ENCODE data around the gene SPPL3. TPM values are rescaled to one million over a fixed set of nuclear protein-coding genes. Genes with fewer than 3 reads are reported as not detected.
A peak's percentile ranks its signal among the peaks of the same experiment; 100 is the strongest.

Gene SPPL3
- total RNA-seq, 2 experiments from 2014 or later, result 29.5 to 48.2 TPM

GRCh38 chr12:120892265-120892664 lies 11.9 kb downstream of the SPPL3 start:
- DNase-seq (no peak), ATAC-seq (peak; percentile 74)
- peaks cover 54% of the 10 kb centered on the region for H3K4me1 Mint-ChIP-seq
- peaks cover 13% of the 10 kb centered on the region for H3K36me3 Mint-ChIP-seq (ENCODE audit: low read depth)
- intact Hi-C loops (cut with DNase I, micrococcal nuclease), result loop anchor here in 1 of 2 experiments (5.0 kb wide), 1 partner anchor 35 kb away; no protein-coding TSS in a partner anchor
- no peaks in the 10 kb centered on the region for H3K9me3 Mint-ChIP-seq (ENCODE audit: low read depth)
- ChIA-PET CTCF (interaction anchor here (0.6 to 1.4 kb wide), 2 partner anchors 35 to 47 kb away, joined by 3 to 4 read pairs; no protein-coding TSS in a partner anchor), POLR2A (no interaction called here)
- H3K27ac Mint-ChIP-seq, result peak overlapping the region; percentile 26
- no peaks in the 10 kb centered on the region for H3K27me3 Mint-ChIP-seq
- no peak overlapping the region for H3K4me3 Mint-ChIP-seq

- H3K4me3 Mint-ChIP-seq, result no peak overlapping the region
- H3K4me1 Mint-ChIP-seq, result peaks cover 55% of the 10 kb centered on the region
- intact Hi-C loops (cut with DNase I, micrococcal nuclease), result loop anchor here in 1 of 2 experiments (5.0 kb wide), 1 partner anchor 34 kb away; no protein-coding TSS in a partner anchor
- peak overlapping the region; percentile 24 for H3K27ac Mint-ChIP-seq
- DNase-seq, result no peak
- H3K9me3 Mint-ChIP-seq (ENCODE audit: low read depth), result no peaks in the 10 kb centered on the region
- H3K36me3 Mint-ChIP-seq (ENCODE audit: low read depth), result peaks cover 12% of the 10 kb centered on the region
- CTCF ChIA-PET, result interaction anchor here (0.6 to 1.4 kb wide), 8 partner anchors 11 to 778 kb away, joined by 3 to 7 read pairs (median 4); no protein-coding TSS in a partner anchor
- ATAC-seq, result no peak
- POLR2A ChIA-PET, result interaction anchor here (0.6 kb wide), 1 partner anchor 43 kb away, joined by 4 read pairs; no protein-coding TSS in a partner anchor
- H3K27me3 Mint-ChIP-seq, result no peaks in the 10 kb centered on the region
Observed at GRCh38 chr12:120890963-120891362, 13.2 kb downstream of the SPPL3 start.

- intact Hi-C loops (cut with DNase I, micrococcal nuclease), result loop anchor here in 1 of 2 experiments (5.0 kb wide), 1 partner anchor 105 kb away; no protein-coding TSS in a partner anchor
- Mint-ChIP-seq H3K27ac (no peak overlapping the region), H3K27me3 (no peaks in the 10 kb centered on the region), H3K4me1 (peaks cover 52% of the 10 kb centered on the region), H3K9me3 (ENCODE audit: low read depth) (no peaks in the 10 kb centered on the region), H3K4me3 (no peak overlapping the region), H3K36me3 (ENCODE audit: low read depth) (peaks cover 9% of the 10 kb centered on the region)
- CTCF ChIA-PET, result interaction anchor here (1.0 to 3.2 kb wide), 2 partner anchors 9 to 15 kb away, joined by 5 to 16 read pairs; no protein-coding TSS in a partner anchor
- peak; percentile 50 for ATAC-seq
- peak; percentile 65 for DNase-seq
- POLR2A ChIA-PET, result interaction anchor here (0.6 kb wide), 1 partner anchor 130 kb away, joined by 3 read pairs; no protein-coding TSS in a partner anchor
Observed at GRCh38 chr12:120887253-120888043, 16.7 kb downstream of the SPPL3 start.

DNA sequence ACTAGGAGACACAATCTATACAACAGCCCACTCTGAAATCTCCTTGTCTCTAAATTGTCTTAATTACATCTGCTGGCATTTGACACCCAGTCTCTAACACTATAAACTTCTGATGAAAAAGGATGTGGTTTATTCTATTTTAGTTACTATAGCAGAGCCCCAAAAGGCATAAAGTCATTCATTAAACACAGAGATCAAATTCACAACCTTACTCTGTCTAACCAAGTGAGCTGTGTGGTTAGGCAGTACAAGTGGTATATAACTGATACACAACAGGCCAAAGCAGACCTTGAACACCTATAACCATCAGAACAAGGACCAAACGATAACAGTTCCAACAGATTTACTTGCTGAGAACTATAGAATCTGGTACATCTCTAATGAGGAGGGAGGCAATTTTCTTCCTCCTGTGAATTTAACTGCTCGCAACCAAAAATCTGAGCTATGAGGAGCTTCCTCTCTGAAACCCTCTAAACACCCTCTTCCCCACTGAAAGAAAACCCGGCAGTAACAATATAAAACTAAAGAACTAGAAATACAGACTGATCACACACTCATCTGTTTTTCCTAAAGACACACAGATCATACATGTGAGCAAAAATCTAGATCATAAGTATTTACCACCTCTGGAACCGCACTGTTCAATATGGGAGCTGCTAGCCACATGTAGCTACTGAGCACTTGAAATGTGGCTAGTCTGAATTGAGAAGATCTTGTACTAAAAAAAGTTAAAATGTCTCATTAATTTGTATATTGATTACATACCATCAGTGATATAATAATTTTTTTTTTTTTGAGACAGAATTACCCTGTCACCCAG lies 17.7 kb downstream of the SPPL3 start:
- ChIA-PET POLR2A (no interaction called here), CTCF (interaction anchor here (0.7 to 3.2 kb wide), 10 partner anchors 8 to 240 kb away, joined by 3 to 16 read pairs (median 4); no protein-coding TSS in a partner anchor)
- Mint-ChIP-seq H3K36me3 (ENCODE audit: low read depth) (peaks cover 4% of the 10 kb centered on the region), H3K27me3 (no peaks in the 10 kb centered on the region), H3K4me1 (peaks cover 55% of the 10 kb centered on the region), H3K4me3 (peak overlapping the region; percentile 21), H3K27ac (peak overlapping the region; percentile 76), H3K9me3 (ENCODE audit: low read depth) (no peaks in the 10 kb centered on the region)
- intact Hi-C loops (cut with DNase I, micrococcal nuclease), result loop anchor here in 1 of 2 experiments (5.0 kb wide), 1 partner anchor 104 kb away; no protein-coding TSS in a partner anchor
- ATAC-seq (peak; percentile 85), DNase-seq (no peak)

DNA sequence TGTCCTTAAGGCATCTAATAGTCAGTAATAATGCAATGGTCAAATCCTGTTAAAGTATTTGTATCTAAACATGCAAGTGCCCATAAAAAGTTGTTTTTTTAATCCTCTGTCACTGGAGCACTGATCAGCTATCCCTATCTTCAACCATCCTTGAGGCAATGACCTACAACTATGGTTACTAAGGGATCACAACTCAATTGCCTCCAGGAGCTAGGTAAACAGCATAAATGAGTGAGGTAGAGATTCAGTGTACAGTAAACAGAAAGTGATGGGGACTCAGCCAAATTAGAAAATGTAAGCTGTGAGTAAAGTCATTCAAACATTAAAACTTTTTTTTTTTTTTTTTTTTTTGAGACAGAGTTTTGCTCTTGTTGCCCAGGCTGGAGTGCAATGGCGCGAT lies 18.6 kb downstream of the SPPL3 start:
- Mint-ChIP-seq H3K27ac (no peak overlapping the region), H3K4me1 (peaks cover 55% of the 10 kb centered on the region), H3K27me3 (no peaks in the 10 kb centered on the region), H3K9me3 (ENCODE audit: low read depth) (no peaks in the 10 kb centered on the region), H3K36me3 (ENCODE audit: low read depth) (peaks cover 2% of the 10 kb centered on the region), H3K4me3 (no peak overlapping the region)
- no peak for ATAC-seq
- ChIA-PET POLR2A (no interaction called here), CTCF (interaction anchor here (1.0 to 2.5 kb wide), 6 partner anchors 9 to 172 kb away, joined by 3 to 10 read pairs (median 4); no protein-coding TSS in a partner anchor)
- no peak for DNase-seq
- intact Hi-C loops (cut with DNase I, micrococcal nuclease), result loop anchor here in 1 of 2 experiments (5.0 kb wide), 1 partner anchor 103 kb away; no protein-coding TSS in a partner anchor

GRCh38 chr12:120884644-120885043 lies 19.5 kb downstream of the SPPL3 start:
- Mint-ChIP-seq H3K9me3 (ENCODE audit: low read depth) (no peaks in the 10 kb centered on the region), H3K4me1 (peaks cover 63% of the 10 kb centered on the region), H3K27me3 (no peaks in the 10 kb centered on the region), H3K27ac (peak overlapping the region; percentile 31), H3K4me3 (no peak overlapping the region), H3K36me3 (ENCODE audit: low read depth) (peaks cover 2% of the 10 kb centered on the region)
- ChIA-PET CTCF (interaction anchor here (0.6 to 2.5 kb wide), 5 partner anchors 8 to 175 kb away, joined by 3 to 10 read pairs (median 5); no protein-coding TSS in a partner anchor), POLR2A (no interaction called here)
- no peak for DNase-seq
- intact Hi-C loops (cut with DNase I, micrococcal nuclease), result loop anchor here in 1 of 2 experiments (5.0 kb wide), 1 partner anchor 102 kb away; no protein-coding TSS in a partner anchor
- ATAC-seq, result no peak

DNA sequence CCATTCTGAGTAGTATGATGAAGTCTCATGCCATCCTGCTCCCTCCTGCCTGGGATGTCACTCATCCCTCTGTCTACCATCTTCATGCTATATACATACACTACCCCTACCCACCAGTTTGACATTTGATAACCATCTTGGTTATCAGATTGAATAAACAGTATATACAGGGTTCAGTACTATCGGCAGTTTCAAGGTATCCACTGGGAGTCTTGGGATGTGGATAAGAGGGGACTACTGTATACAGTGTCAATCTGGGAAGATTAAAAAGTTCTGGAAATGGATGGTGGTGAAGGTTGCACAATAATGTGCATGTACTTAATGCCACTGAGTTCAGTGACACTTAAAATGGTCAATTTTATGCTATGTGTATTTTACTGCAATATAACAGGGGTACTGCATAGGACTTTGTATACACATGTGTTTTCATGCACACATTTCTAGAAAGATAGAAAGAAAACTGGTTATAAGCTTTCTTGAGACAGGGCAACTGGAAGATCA lies 22.1 kb downstream of the SPPL3 start:
- Mint-ChIP-seq H3K9me3 (ENCODE audit: low read depth) (no peaks in the 10 kb centered on the region), H3K36me3 (ENCODE audit: low read depth) (peaks cover 3% of the 10 kb centered on the region), H3K4me1 (peaks cover 52% of the 10 kb centered on the region), H3K27ac (no peak overlapping the region), H3K4me3 (no peak overlapping the region), H3K27me3 (no peaks in the 10 kb centered on the region)
- ATAC-seq (no peak), DNase-seq (no peak)
- POLR2A ChIA-PET, result no interaction called here
- CTCF ChIA-PET, result no interaction called here
- intact Hi-C loops (cut with DNase I, micrococcal nuclease), result no loop called here

DNA sequence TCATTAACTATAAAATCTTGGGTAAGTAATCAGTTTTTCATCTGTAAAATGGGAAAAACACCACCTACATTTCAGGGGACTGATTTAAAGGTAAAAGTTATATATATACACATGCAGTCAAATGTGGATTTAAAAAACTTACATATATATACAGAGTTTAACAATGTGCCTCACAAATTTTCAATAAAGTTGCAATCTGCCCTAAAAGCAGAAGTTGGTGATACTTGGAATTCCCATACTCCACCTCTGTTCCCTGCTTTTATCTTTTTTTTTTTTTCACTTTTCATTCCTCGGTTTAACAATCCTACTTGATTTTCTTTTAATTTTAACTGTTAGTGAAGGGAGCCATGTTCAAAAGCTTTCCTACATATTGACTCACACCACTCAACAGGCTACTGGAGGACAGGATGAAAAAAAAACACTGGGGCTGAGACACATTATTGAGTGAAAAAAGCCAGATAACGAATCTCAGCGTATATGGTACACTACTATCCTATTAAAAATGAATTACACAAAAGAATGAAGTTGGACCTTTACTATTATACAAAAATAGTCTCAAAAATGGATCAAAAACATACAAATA lies 24.3 kb downstream of the SPPL3 start:
- Mint-ChIP-seq H3K36me3 (ENCODE audit: low read depth) (peaks cover 4% of the 10 kb centered on the region), H3K27ac (no peak overlapping the region), H3K9me3 (ENCODE audit: low read depth) (no peaks in the 10 kb centered on the region), H3K4me3 (no peak overlapping the region), H3K4me1 (peaks cover 49% of the 10 kb centered on the region), H3K27me3 (no peaks in the 10 kb centered on the region)
- intact Hi-C loops (cut with DNase I, micrococcal nuclease), result no loop called here
- DNase-seq (no peak), ATAC-seq (no peak)
- POLR2A ChIA-PET, result no interaction called here
- CTCF ChIA-PET, result interaction anchor here (0.7 to 1.0 kb wide), 4 partner anchors 10 to 165 kb away, joined by 3 to 4 read pairs (median 3); no protein-coding TSS in a partner anchor

- POLR2A ChIA-PET, result no interaction called here
- no peak for ATAC-seq
Observed at GRCh38 chr12:120879102-120879501, 25.1 kb downstream of the SPPL3 start.

DNA sequence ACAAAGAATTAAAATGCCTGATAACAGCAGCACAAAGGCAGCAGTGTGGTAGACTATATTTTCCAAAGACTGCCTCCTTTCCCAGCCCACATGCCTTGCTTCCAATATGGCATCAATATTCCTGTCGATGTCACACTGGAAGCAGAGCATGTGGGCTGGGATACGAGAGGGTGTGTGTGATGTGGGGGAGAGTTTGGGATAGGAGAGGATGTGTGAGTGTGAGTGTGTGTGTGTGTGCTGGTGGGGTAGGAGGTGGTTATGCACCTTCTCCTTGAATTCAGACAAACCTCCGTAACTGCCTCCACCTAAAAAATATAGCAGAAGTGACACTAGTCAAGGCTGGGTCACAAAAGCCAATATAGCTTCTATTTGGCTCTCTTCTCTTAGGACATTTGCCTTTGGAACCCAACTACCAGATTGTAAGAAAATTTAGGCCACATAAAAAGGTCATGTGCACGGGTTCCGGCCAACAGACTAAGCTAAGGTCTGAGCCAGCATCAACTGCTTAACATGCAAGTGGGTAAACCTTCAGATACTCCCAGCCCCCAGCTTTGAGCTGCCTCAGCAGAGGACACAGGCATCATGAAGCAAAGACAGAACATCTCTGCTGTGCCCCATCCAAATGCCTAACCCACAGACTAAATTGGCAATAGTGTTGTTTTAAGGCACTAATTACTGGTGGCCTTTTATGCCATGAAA lies 29.5 kb downstream of the SPPL3 start:
- intact Hi-C loops (cut with DNase I, micrococcal nuclease), result no loop called here
- ATAC-seq (no peak), DNase-seq (no peak)
- no peak overlapping the region for H3K4me3 Mint-ChIP-seq
- POLR2A ChIA-PET, result no interaction called here
- CTCF ChIA-PET, result interaction anchor here (0.6 to 1.1 kb wide), 3 partner anchors 16 to 582 kb away, joined by 3 to 4 read pairs (median 3); partner anchors contain the start of gene RNU4-1
- peaks cover 46% of the 10 kb centered on the region for H3K4me1 Mint-ChIP-seq
- H3K27me3 Mint-ChIP-seq, result no peaks in the 10 kb centered on the region
- no peaks in the 10 kb centered on the region for H3K9me3 Mint-ChIP-seq (ENCODE audit: low read depth)
- peaks cover 2% of the 10 kb centered on the region for H3K36me3 Mint-ChIP-seq (ENCODE audit: low read depth)
- no peak overlapping the region for H3K27ac Mint-ChIP-seq

More at GRCh38 chr12:120879102-120879501, 25.1 kb downstream of the SPPL3 start:
- no peak for DNase-seq
- peaks cover 4% of the 10 kb centered on the region for H3K36me3 Mint-ChIP-seq (ENCODE audit: low read depth)
- no peaks in the 10 kb centered on the region for H3K9me3 Mint-ChIP-seq (ENCODE audit: low read depth)
- CTCF ChIA-PET, result interaction anchor here (0.7 to 1.6 kb wide), 5 partner anchors 8 to 165 kb away, joined by 3 to 5 read pairs (median 4); no protein-coding TSS in a partner anchor
- no peak overlapping the region for H3K4me3 Mint-ChIP-seq
- H3K27ac Mint-ChIP-seq, result no peak overlapping the region
- H3K27me3 Mint-ChIP-seq, result no peaks in the 10 kb centered on the region
- H3K4me1 Mint-ChIP-seq, result peaks cover 48% of the 10 kb centered on the region
- intact Hi-C loops (cut with DNase I, micrococcal nuclease), result no loop called here

Data from activated CD4-positive, alpha-beta T cell treated with anti-CD3 and anti-CD28 coated beads for 36 hours (primary cell).